ENCODE data around the gene CFTR. TPM values are rescaled to one million over a fixed set of nuclear protein-coding genes. Genes with fewer than 3 reads are reported as not detected.

The CFTR gene
- total and polyA plus RNA-seq, 2 donors from 2014 or later: 2.5 to 12.8 TPM

DNA sequence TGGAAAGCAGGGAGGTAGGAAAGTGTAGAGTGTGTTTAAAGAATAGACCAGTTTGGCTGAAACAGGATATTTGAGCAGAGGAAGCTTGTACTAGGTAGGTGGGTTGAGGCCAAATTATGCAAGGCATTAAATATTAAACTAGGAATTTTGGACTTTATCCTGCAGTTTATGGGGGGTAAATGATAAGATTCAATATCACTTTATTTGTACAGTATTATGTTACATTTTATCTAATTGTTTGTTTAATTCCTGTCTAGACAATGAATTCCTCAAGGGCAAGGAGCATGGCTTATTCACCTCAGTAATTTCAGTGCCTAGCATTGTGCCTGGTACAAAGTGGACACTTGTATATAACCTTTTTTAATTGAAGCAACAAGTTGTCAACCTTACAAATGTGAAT is 125.9 kb downstream of the CFTR start:
- TF ChIP-seq, protein P1, sequence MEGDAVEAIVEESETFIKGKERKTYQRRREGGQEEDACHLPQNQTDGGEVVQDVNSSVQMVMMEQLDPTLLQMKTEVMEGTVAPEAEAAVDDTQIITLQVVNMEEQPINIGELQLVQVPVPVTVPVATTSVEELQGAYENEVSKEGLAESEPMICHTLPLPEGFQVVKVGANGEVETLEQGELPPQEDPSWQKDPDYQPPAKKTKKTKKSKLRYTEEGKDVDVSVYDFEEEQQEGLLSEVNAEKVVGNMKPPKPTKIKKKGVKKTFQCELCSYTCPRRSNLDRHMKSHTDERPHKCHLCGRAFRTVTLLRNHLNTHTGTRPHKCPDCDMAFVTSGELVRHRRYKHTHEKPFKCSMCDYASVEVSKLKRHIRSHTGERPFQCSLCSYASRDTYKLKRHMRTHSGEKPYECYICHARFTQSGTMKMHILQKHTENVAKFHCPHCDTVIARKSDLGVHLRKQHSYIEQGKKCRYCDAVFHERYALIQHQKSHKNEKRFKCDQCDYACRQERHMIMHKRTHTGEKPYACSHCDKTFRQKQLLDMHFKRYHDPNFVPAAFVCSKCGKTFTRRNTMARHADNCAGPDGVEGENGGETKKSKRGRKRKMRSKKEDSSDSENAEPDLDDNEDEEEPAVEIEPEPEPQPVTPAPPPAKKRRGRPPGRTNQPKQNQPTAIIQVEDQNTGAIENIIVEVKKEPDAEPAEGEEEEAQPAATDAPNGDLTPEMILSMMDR (IDR thresholded peaks at IDR 0.05; ENCODE audit: borderline replicate concordance, extremely low read depth, insufficient read depth): no peak
- intact Hi-C loops (cut with DNase I): no loop called here
- H3K4me1 ChIP-seq (ENCODE audit: control insufficient read depth in 2 of 3, insufficient read depth in 2 of 3, low read depth in 1 of 3, low read length in 3 of 3): no peaks in the 10 kb centered on the region
- DNase-seq: no peak
- no peaks in the 10 kb centered on the region for H3K27me3 ChIP-seq (ENCODE audit: control insufficient read depth, insufficient read depth, low read length)
- H3K9ac ChIP-seq (ENCODE audit: low read length in 3 of 3): no peak overlapping the region
- no peak overlapping the region for H3K4me3 ChIP-seq (ENCODE audit: low read length in 3 of 3)
- H3K27ac ChIP-seq (ENCODE audit: low read depth in 2 of 2, low read length in 2 of 2): no peak overlapping the region
- no peaks in the 10 kb centered on the region for H3K36me3 ChIP-seq (ENCODE audit: control insufficient read depth in 2 of 3, insufficient read depth in 3 of 3, low read length in 3 of 3)
- no peak for FAIRE-seq
- no peaks in the 10 kb centered on the region for H3K9me3 ChIP-seq (ENCODE audit: control insufficient read depth in 2 of 3, insufficient read depth in 1 of 3, low read length in 3 of 3)

DNA sequence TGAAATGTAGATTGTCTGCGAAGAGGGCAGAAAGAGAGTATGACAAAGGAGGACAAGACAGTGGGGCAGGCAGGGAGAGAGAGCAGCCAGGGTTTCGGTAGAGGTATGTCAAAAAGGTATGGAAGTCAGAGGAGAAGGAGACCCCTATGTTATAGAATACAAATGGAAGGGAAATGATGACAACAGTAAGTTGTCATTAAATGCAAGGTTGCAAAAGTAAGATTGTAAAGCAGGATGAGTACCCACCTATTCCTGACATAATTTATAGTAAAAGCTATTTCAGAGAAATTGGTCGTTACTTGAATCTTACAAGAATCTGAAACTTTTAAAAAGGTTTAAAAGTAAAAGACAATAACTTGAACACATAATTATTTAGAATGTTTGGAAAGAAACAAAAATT is 126.3 kb downstream of the CFTR start:
- TF ChIP-seq, protein P1 (IDR thresholded peaks at IDR 0.05; ENCODE audit: borderline replicate concordance, extremely low read depth, insufficient read depth): no peak
- Histone ChIP-seq H3K4me3 (ENCODE audit: low read length in 3 of 3) (no peak overlapping the region), H3K36me3 (ENCODE audit: control insufficient read depth in 2 of 3, insufficient read depth in 3 of 3, low read length in 3 of 3) (no peaks in the 10 kb centered on the region), H3K9ac (ENCODE audit: low read length in 3 of 3) (no peak overlapping the region), H3K4me1 (ENCODE audit: control insufficient read depth in 2 of 3, insufficient read depth in 2 of 3, low read depth in 1 of 3, low read length in 3 of 3) (no peaks in the 10 kb centered on the region), H3K9me3 (ENCODE audit: control insufficient read depth in 2 of 3, insufficient read depth in 1 of 3, low read length in 3 of 3) (no peaks in the 10 kb centered on the region), H3K27me3 (ENCODE audit: control insufficient read depth, insufficient read depth, low read length) (no peaks in the 10 kb centered on the region), H3K27ac (ENCODE audit: low read depth in 2 of 2, low read length in 2 of 2) (no peak overlapping the region)
- DNase-seq: no peak
- intact Hi-C loops (cut with DNase I): no loop called here
- FAIRE-seq: peak; percentile 42

GRCh38 chr7:117610396-117610795 is 130.6 kb downstream of the CFTR start:
- no peaks in the 10 kb centered on the region for H3K9me3 ChIP-seq (ENCODE audit: control insufficient read depth in 2 of 3, insufficient read depth in 1 of 3, low read length in 3 of 3)
- TF ChIP-seq, protein P1 (IDR thresholded peaks at IDR 0.05; ENCODE audit: borderline replicate concordance, extremely low read depth, insufficient read depth): no peak
- H3K9ac ChIP-seq (ENCODE audit: low read length in 3 of 3): no peak overlapping the region
- no peaks in the 10 kb centered on the region for H3K4me1 ChIP-seq (ENCODE audit: control insufficient read depth in 2 of 3, insufficient read depth in 2 of 3, low read depth in 1 of 3, low read length in 3 of 3)
- FAIRE-seq (no peak), DNase-seq (no peak)
- no peaks in the 10 kb centered on the region for H3K36me3 ChIP-seq (ENCODE audit: control insufficient read depth in 2 of 3, insufficient read depth in 3 of 3, low read length in 3 of 3)
- H3K27me3 ChIP-seq (ENCODE audit: control insufficient read depth, insufficient read depth, low read length): no peaks in the 10 kb centered on the region
- intact Hi-C loops (cut with DNase I): no loop called here
- no peak overlapping the region for H3K27ac ChIP-seq (ENCODE audit: low read depth in 2 of 2, low read length in 2 of 2)
- H3K4me3 ChIP-seq (ENCODE audit: low read length in 3 of 3): no peak overlapping the region

- DNase-seq (no peak), FAIRE-seq (no peak)
- no peak overlapping the region for H3K4me3 ChIP-seq (ENCODE audit: low read length in 3 of 3)
- H3K9ac ChIP-seq (ENCODE audit: low read length in 3 of 3): no peak overlapping the region
- H3K27me3 ChIP-seq (ENCODE audit: control insufficient read depth, insufficient read depth, low read length): no peaks in the 10 kb centered on the region
- intact Hi-C loops (cut with DNase I): no loop called here
- H3K36me3 ChIP-seq (ENCODE audit: control insufficient read depth in 2 of 3, insufficient read depth in 3 of 3, low read length in 3 of 3): no peaks in the 10 kb centered on the region
- H3K27ac ChIP-seq (ENCODE audit: low read depth in 2 of 2, low read length in 2 of 2): no peak overlapping the region
- no peaks in the 10 kb centered on the region for H3K9me3 ChIP-seq (ENCODE audit: control insufficient read depth in 2 of 3, insufficient read depth in 1 of 3, low read length in 3 of 3)
- TF ChIP-seq, protein P1 (IDR thresholded peaks at IDR 0.05; ENCODE audit: borderline replicate concordance, extremely low read depth, insufficient read depth): no peak
- H3K4me1 ChIP-seq (ENCODE audit: control insufficient read depth in 2 of 3, insufficient read depth in 2 of 3, low read depth in 1 of 3, low read length in 3 of 3): no peaks in the 10 kb centered on the region
These were observed 132.8 kb downstream of the CFTR start for GRCh38 chr7:117612637-117613036.

Measured in kidney (tissue), 14 donors.